Measurements from ENCODE around the gene OGDH. TPM values are rescaled to one million over a fixed set of nuclear protein-coding genes. Genes with fewer than 3 reads are reported as not detected.

Gene OGDH
- total RNA-seq, 1 experiment from 2014 or later = 69.1 TPM

GRCh38 chr7:44606341-44607140, at the start of gene OGDH (continued):
- TF ChIP-seq CTCF (IDR thresholded peaks at IDR 0.05 in 2 of 3, conservative IDR thresholded peaks at IDR 0.05 in 1 of 3; ENCODE audit: borderline replicate concordance in 1 of 3, insufficient read depth in 1 of 3, low read depth in 2 of 3, low read length in 2 of 3) = no peak
- TF ChIP-seq EZH2phosphoT487 (IDR thresholded peaks at IDR 0.05; ENCODE audit: borderline replicate concordance) = no peak
- TF ChIP-seq SP1 (IDR thresholded peaks at IDR 0.05; ENCODE audit: low read depth) = peak; percentile 90
- TF ChIP-seq JUND (IDR thresholded peaks at IDR 0.05) = no peak
- peak; percentile 87 for TF ChIP-seq SRF (IDR thresholded peaks at IDR 0.05; ENCODE audit: low read depth)
- TF ChIP-seq ZFX (IDR thresholded peaks at IDR 0.05) = peak; percentile 43; the same call in 1 of the 2 replicates
- TF ChIP-seq EZH2 (IDR thresholded peaks at IDR 0.05) = no peak

DNA sequence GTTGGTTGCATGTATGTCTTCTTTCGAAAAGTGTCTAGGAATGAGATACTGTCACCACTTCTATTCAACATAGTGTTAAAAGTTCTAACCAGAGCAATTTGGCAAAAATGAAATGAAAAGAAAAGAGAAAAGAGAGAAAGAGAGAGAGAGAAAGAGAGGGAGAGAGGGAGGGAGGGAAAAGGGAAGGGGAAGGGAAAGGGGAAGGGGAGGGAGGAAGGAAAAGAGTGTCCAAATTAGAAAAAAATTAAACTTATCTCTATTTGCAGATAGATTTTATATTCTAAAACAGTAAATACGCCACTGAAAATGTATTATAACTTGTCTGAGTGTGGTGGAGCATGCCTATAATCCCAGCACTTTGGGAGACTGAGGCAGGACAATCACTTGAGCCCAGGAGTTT, 48.9 kb upstream of the OGDH start:
- ATAC-seq (no peak), DNase-seq (ENCODE audit: low read depth, low spot score) (no peak)
- Histone ChIP-seq H3K79me2 (ENCODE audit: insufficient read depth, low read length) (no peaks in the 10 kb centered on the region), H4K20me1 (ENCODE audit: insufficient read depth) (no peaks in the 10 kb centered on the region), H3K36me3 (ENCODE audit: control insufficient read depth in 1 of 2, insufficient read depth in 2 of 2, low read length in 2 of 2) (no peaks in the 10 kb centered on the region), H3K4me1 (ENCODE audit: control insufficient read depth in 1 of 2, insufficient read depth in 2 of 2, low read length in 2 of 2) (peaks cover 6 to 11% of the 10 kb centered on the region in 2 experiments), H3K27ac (ENCODE audit: low read depth, low read length) (no peak overlapping the region), H3K9me2 (ENCODE audit: insufficient read depth) (no peaks in the 10 kb centered on the region), H3K9ac (ENCODE audit: low read length) (no peak overlapping the region), H3K27me3 (ENCODE audit: insufficient read depth, low read length) (no peaks in the 10 kb centered on the region), H3K4me2 (ENCODE audit: low read length) (no peak overlapping the region), H3K9me3 (ENCODE audit: control insufficient read depth in 1 of 2, insufficient read depth in 1 of 2, low read depth in 1 of 2, low read length in 2 of 2) (no peaks in the 10 kb centered on the region), H2AFZ (ENCODE audit: low read depth, low read length, poor library complexity, severe bottlenecking) (no peak overlapping the region), H3K4me3 (replicated peaks in 1 of 2; ENCODE audit: low read depth in 1 of 2, low read length in 2 of 2) (no peak overlapping the region)
- CTCF ChIA-PET = no interaction called here
- intact Hi-C loops (cut with micrococcal nuclease) = no loop called here
- RAD21 ChIA-PET (ENCODE audit: low non-redundant PET in 1 of 2, low total read pairs in 2 of 2, uncharacterized antibody in 2 of 2, unreplicated experiment in 2 of 2) = no interaction called here
- BruUV-seq (replicated peaks) = no TSS peak
- POLR2A ChIA-PET = no interaction called here
- TF ChIP-seq, protein P1, sequence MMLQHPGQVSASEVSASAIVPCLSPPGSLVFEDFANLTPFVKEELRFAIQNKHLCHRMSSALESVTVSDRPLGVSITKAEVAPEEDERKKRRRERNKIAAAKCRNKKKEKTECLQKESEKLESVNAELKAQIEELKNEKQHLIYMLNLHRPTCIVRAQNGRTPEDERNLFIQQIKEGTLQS (IDR thresholded peaks at IDR 0.05) = no peak
- no peak for TF ChIP-seq MAX (IDR thresholded peaks at IDR 0.05)
- TF ChIP-seq, protein P2, sequence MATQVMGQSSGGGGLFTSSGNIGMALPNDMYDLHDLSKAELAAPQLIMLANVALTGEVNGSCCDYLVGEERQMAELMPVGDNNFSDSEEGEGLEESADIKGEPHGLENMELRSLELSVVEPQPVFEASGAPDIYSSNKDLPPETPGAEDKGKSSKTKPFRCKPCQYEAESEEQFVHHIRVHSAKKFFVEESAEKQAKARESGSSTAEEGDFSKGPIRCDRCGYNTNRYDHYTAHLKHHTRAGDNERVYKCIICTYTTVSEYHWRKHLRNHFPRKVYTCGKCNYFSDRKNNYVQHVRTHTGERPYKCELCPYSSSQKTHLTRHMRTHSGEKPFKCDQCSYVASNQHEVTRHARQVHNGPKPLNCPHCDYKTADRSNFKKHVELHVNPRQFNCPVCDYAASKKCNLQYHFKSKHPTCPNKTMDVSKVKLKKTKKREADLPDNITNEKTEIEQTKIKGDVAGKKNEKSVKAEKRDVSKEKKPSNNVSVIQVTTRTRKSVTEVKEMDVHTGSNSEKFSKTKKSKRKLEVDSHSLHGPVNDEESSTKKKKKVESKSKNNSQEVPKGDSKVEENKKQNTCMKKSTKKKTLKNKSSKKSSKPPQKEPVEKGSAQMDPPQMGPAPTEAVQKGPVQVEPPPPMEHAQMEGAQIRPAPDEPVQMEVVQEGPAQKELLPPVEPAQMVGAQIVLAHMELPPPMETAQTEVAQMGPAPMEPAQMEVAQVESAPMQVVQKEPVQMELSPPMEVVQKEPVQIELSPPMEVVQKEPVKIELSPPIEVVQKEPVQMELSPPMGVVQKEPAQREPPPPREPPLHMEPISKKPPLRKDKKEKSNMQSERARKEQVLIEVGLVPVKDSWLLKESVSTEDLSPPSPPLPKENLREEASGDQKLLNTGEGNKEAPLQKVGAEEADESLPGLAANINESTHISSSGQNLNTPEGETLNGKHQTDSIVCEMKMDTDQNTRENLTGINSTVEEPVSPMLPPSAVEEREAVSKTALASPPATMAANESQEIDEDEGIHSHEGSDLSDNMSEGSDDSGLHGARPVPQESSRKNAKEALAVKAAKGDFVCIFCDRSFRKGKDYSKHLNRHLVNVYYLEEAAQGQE (IDR thresholded peaks at IDR 0.05; ENCODE audit: low read depth) = no peak
- TF ChIP-seq ZFX (IDR thresholded peaks at IDR 0.05) = no peak
- no peak for TF ChIP-seq ZNF274 (IDR thresholded peaks at IDR 0.05; ENCODE audit: low read depth, low read length)
- no peak for TF ChIP-seq CBX3 (IDR thresholded peaks at IDR 0.05; ENCODE audit: low read depth)
- no peak for TF ChIP-seq EZH2 (IDR thresholded peaks at IDR 0.05)
- TF ChIP-seq ZBTB33 (IDR thresholded peaks at IDR 0.05; ENCODE audit: extremely low read depth, insufficient replicate concordance, low read length) = no peak
- TF ChIP-seq CTCF (IDR thresholded peaks at IDR 0.05 in 2 of 3, conservative IDR thresholded peaks at IDR 0.05 in 1 of 3; ENCODE audit: borderline replicate concordance in 1 of 3, insufficient read depth in 1 of 3, low read depth in 2 of 3, low read length in 2 of 3) = no peak

All from HCT116 (cell line).